ENCODE measurements around the gene RAP1GDS1.

- no peak for TF ChIP-seq EP300 (IDR thresholded peaks at IDR 0.05)
- TF ChIP-seq, protein P1, sequence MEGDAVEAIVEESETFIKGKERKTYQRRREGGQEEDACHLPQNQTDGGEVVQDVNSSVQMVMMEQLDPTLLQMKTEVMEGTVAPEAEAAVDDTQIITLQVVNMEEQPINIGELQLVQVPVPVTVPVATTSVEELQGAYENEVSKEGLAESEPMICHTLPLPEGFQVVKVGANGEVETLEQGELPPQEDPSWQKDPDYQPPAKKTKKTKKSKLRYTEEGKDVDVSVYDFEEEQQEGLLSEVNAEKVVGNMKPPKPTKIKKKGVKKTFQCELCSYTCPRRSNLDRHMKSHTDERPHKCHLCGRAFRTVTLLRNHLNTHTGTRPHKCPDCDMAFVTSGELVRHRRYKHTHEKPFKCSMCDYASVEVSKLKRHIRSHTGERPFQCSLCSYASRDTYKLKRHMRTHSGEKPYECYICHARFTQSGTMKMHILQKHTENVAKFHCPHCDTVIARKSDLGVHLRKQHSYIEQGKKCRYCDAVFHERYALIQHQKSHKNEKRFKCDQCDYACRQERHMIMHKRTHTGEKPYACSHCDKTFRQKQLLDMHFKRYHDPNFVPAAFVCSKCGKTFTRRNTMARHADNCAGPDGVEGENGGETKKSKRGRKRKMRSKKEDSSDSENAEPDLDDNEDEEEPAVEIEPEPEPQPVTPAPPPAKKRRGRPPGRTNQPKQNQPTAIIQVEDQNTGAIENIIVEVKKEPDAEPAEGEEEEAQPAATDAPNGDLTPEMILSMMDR (IDR thresholded peaks at IDR 0.05) = no peak
- no peak for TF ChIP-seq POLR2A (IDR thresholded peaks at IDR 0.05)
These were observed 161.8 kb downstream of the RAP1GDS1 start for GRCh38 chr4:98423009-98423408.
